PC-3 (cell line): Measurements from ENCODE around the gene ZCCHC2.

Source experiments
- EZH2phosphoT487 ChIP-seq: fragments of 300-600 bp; sonication (generic); IDR thresholded peaks from 2 replicates; pipeline ENCODE4 v1.6.1; 2018; ENCODE audit warnings: mild to moderate bottlenecking, antibody characterized with exemption, low read length, borderline replicate concordance
- TF ChIP-seq, protein P1 (sequence below): fragments of 300-600 bp; sonication (generic); conservative IDR thresholded peaks from 2 replicates; pipeline ENCODE4 v1.5.1; 2017; ENCODE audit warnings: antibody characterized with exemption, low read depth, mild to moderate bottlenecking, low read length

DNA sequence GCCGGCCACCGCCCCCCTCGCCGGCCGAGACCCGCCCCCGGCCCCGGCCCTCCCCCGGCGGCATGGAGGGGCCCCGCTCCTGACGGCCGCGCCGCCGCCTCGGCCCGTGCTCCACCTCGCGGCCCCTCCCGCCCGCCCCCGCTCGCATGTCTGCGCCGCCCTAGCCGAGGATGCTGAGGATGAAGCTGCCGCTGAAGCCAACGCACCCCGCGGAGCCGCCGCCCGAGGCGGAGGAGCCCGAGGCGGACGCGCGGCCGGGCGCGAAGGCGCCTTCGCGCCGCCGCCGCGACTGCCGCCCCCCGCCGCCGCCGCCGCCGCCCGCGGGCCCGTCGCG is 397 bp downstream of the ZCCHC2 start:
- no peak for TF ChIP-seq EZH2phosphoT487
- TF ChIP-seq, protein P1, sequence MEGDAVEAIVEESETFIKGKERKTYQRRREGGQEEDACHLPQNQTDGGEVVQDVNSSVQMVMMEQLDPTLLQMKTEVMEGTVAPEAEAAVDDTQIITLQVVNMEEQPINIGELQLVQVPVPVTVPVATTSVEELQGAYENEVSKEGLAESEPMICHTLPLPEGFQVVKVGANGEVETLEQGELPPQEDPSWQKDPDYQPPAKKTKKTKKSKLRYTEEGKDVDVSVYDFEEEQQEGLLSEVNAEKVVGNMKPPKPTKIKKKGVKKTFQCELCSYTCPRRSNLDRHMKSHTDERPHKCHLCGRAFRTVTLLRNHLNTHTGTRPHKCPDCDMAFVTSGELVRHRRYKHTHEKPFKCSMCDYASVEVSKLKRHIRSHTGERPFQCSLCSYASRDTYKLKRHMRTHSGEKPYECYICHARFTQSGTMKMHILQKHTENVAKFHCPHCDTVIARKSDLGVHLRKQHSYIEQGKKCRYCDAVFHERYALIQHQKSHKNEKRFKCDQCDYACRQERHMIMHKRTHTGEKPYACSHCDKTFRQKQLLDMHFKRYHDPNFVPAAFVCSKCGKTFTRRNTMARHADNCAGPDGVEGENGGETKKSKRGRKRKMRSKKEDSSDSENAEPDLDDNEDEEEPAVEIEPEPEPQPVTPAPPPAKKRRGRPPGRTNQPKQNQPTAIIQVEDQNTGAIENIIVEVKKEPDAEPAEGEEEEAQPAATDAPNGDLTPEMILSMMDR: no peak
